WERI-Rb-1 (cell line): ENCODE results near the gene ZNF277.

Source experiments
- DNase-seq: peaks from one replicate; pipeline ENCODE4 v3.0.0-alpha.2; 2020
- H3K27ac ChIP-seq: fragments of 250-450 bp; sonication (Bioruptor Pico); 2 replicates; pipeline ENCODE4 v1.5.1; 2020; ENCODE audit warnings: mild to moderate bottlenecking, moderate library complexity
- H3K27me3 ChIP-seq: fragments of 250-450 bp; sonication (Bioruptor Pico); 2 replicates; pipeline ENCODE4 v1.5.1; 2021; ENCODE audit warnings: mild to moderate bottlenecking, low read depth, moderate library complexity; ENCODE audit not compliant: insufficient read depth, severe bottlenecking
- H3K36me3 ChIP-seq: fragments of 250-450 bp; sonication (Bioruptor Pico); 2 replicates; pipeline ENCODE4 v1.5.1; 2020; ENCODE audit warnings: mild to moderate bottlenecking, moderate library complexity
- H3K4me3 ChIP-seq: 2 replicates; pipeline ENCODE4 v1.5.1; 2011; ENCODE audit warnings: low read depth, mild to moderate bottlenecking, control low read depth, low read length
- H3K9me3 ChIP-seq: fragments of 250-450 bp; sonication (Bioruptor Pico); 2 replicates; pipeline ENCODE4 v1.5.1; 2021; ENCODE audit warnings: mild to moderate bottlenecking, moderate library complexity; ENCODE audit not compliant: severe bottlenecking
- TF ChIP-seq, protein P1 (sequence below): IDR thresholded peaks from 2 replicates; pipeline ENCODE4 v1.5.1; 2011; ENCODE audit warnings: low read depth, mild to moderate bottlenecking, control low read depth, inconsistent platforms, low read length

Gene ZNF277

DNA sequence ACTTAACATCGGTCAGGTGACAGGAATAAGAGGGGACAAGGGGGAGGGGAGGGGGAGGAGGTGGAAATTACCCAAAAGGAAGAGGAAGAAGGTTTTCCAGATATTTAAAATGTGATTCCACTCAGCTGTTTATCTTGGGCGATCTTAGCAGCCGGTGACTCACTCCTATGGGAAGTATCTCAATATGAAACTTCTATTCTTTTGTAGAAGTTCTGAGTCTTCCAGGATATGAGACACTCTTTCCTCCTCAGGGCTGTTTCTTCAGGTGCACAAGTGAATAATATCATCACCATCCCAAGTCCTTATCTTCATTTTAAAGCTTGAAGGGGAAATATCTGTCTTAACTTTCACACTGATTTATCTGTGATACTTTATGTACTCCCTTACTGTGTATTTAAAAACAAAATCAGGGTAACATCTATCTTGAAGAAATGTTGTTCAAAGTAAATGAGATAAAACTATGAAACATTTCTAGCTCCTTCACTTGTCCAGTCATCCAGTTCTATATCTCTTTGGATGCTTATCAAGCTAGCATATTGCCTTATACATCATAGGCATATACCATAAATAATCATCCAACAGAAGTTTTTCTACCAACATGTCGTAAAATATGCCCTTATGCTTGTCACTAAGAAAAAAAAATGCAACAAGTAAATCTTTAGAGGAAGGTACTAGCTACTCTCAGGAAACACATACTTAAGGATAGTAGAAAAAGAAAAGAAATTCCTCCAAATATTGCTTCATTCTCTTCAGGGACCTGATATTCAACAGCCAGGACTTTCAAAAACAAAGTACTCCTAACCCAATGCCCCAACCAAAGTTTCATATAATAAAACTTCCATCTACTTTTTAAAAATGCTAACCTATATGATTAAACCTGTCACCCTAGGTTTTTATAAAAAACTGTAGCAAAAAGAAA is 14.0 kb upstream of the ZNF277 start:
- Histone ChIP-seq H3K36me3 (no peaks in the 10 kb centered on the region), H3K27ac (no peak overlapping the region), H3K4me3 (no peak overlapping the region), H3K27me3 (no peaks in the 10 kb centered on the region), H3K9me3 (no peaks in the 10 kb centered on the region)
- TF ChIP-seq, protein P1, sequence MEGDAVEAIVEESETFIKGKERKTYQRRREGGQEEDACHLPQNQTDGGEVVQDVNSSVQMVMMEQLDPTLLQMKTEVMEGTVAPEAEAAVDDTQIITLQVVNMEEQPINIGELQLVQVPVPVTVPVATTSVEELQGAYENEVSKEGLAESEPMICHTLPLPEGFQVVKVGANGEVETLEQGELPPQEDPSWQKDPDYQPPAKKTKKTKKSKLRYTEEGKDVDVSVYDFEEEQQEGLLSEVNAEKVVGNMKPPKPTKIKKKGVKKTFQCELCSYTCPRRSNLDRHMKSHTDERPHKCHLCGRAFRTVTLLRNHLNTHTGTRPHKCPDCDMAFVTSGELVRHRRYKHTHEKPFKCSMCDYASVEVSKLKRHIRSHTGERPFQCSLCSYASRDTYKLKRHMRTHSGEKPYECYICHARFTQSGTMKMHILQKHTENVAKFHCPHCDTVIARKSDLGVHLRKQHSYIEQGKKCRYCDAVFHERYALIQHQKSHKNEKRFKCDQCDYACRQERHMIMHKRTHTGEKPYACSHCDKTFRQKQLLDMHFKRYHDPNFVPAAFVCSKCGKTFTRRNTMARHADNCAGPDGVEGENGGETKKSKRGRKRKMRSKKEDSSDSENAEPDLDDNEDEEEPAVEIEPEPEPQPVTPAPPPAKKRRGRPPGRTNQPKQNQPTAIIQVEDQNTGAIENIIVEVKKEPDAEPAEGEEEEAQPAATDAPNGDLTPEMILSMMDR, result no peak
- no peak for DNase-seq

DNA sequence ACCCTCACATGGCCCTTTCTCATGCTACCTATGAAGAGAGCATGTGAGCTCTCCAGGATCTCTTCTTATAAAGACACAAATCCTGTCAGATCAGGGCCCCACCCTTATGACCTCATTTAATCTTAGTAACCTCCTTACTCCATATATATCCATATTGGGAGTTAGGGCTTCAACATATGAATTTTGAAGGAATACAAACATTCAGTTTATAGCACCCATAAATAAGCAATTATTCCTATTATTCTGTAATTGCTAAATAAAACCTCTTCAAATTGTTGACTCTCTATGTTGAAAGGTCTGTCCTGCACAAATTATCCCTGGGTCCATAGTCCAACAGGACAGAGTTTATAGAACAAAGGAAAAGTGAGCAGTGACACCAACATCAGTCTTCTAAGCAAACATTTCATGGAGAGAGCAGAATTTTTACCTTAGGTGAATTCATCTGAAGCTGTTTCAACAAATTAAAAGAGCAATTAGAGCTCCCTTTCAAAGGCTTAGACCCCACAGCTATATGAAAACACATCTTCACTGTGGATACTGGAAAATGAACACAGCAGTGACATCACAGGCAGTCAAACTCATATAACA is 12.5 kb upstream of the ZNF277 start:
- H3K27me3 ChIP-seq, result no peaks in the 10 kb centered on the region
- H3K9me3 ChIP-seq, result no peaks in the 10 kb centered on the region
- no peak overlapping the region for H3K27ac ChIP-seq
- DNase-seq, result no peak
- H3K36me3 ChIP-seq, result no peaks in the 10 kb centered on the region
- TF ChIP-seq, protein P1, result no peak
- H3K4me3 ChIP-seq, result no peak overlapping the region

DNA sequence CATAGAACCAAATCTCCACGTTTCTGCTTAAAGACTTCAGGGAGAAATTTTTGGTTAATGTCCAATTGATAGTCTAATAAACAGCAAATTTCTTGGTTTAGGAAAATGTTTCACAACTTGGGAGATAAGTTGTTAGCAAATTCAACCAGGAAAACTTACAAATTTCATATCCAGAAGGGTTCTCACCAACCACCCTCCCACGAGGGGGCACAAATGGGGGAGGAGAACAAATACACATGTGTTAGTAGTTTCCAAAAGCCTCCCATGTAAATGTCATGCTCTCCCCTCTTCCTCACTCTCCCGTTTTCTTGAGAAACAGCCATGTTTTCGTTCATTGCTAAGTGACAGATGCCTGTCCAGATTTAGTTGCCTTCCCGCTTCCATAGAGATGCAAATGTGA is 10.8 kb upstream of the ZNF277 start:
- TF ChIP-seq, protein P1, result no peak
- DNase-seq, result no peak
- H3K27me3 ChIP-seq, result no peaks in the 10 kb centered on the region
- H3K36me3 ChIP-seq, result no peaks in the 10 kb centered on the region
- H3K4me3 ChIP-seq, result no peak overlapping the region
- no peak overlapping the region for H3K27ac ChIP-seq
- no peaks in the 10 kb centered on the region for H3K9me3 ChIP-seq

DNA sequence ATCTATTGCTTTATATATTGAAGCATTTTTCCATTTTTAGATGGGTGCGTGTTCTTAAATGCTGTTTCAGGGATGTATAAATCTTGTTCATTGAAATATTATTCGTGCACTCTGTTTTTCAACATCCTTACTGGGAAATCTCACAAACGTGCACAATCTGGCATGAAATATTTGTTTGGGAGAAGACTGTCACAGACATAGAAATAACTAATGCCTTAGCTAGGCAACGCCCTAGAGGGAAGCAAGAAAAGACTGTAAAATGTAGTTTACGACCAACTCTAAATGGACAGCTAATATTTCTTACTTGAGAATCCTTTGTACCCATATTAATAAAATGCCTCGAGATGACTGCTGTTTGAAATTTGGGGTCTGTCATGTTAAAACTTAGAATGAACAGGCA is 9.2 kb upstream of the ZNF277 start:
- Histone ChIP-seq H3K27me3 (no peaks in the 10 kb centered on the region), H3K36me3 (no peaks in the 10 kb centered on the region), H3K27ac (no peak overlapping the region), H3K4me3 (no peak overlapping the region), H3K9me3 (no peaks in the 10 kb centered on the region)
- TF ChIP-seq, protein P1, result no peak
- DNase-seq, result no peak

DNA sequence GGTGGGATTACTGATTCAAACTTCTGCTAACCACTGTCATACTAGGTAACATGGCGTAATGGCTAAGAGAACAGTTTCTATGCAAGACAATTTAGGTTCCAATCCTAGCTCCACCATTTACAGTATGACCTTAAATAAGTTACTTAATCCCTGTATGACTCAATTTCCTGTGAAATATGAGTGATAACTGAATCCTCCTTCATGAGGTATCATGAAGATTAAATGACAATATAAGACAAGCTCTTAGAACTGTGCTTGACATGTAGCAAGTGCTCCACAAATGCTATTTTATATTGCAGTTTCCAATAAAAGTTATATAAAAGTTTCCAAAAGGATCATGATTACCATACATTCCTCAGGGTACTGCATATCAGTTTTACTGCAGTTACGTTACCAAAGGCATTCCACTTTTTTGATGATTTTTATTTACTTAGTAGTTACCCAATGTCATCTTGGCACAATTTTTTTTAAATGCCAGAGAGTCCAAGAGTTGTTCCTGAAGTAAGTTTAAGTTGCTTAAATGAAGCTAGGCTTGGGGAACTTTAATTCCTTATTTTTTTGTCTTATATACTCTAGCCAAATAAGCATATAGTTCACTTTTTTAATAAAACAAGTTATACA is 7.3 kb upstream of the ZNF277 start:
- TF ChIP-seq, protein P1, result no peak
- Histone ChIP-seq H3K4me3 (no peak overlapping the region), H3K36me3 (no peaks in the 10 kb centered on the region), H3K9me3 (no peaks in the 10 kb centered on the region), H3K27me3 (no peaks in the 10 kb centered on the region), H3K27ac (no peak overlapping the region)
- DNase-seq, result no peak
